Putamen (tissue), 1 donor: ENCODE data around the gene CSMD2.

ENCODE experiments used
- DNase-seq: peaks from one replicate; pipeline ENCODE4 v3.0.0-alpha.2; 2016; ENCODE audit warnings: low spot score

Gene CSMD2

GRCh38 chr1:33818071-33818470 is 347.0 kb downstream of the CSMD2 start:
- no peak for DNase-seq

DNA sequence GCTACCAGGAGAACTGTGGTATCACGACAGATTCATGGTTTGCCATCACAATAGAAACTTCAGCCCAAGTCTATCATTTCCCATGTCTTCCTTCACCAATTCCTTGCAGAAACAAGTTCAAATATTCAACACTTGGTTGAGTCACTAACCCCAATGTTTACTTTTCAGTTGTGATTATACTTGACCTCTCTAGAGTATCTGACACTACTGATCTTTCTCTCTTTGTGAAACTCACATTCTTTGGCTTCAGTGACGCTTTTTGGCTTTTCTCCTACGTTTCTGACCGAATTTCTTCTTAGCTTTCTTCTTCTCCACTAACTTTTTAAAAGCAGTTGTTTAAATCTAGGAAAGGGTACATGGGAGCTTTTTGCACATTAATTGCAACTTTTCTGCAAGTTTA is 350.0 kb downstream of the CSMD2 start:
- no peak for DNase-seq

DNA sequence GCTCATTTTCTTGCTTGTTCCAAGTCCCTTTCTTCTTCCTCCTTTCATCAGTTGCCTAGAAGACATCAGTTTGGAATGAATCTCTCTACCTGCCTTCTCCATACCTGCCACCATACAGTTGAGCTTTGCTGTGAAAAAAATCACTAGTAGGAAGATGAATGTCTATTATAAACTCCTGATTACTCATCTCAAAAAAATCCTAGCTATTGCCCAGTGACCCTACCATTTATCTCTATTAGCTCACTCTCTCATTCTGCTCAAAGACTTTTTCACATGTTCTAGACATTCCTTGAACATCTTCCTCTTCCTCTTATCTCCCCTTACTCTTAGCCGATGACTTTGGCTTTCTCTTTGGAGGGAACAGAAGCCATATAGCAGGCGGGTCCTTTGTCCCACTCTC is 350.9 kb downstream of the CSMD2 start:
- DNase-seq, result no peak

DNA sequence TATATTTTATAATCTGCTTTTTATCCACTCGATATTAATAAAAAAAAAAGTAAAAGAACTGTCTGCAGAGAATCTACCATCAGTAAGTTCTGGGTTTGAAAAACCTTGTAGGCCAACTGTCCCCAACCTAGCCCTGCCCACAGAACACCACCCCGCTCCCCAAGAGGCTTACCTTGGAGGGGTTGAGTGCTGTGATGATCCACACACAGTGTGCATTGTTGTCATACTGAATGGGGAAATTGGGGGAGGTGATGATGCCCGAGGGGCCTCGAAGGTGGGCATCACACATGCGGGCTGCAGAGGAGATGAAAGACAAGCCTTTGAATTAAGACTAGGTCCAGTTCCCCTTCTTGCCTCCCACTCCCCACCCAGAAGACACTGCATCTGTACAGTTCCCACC is 354.5 kb downstream of the CSMD2 start:
- DNase-seq, result no peak

- DNase-seq, result no peak
These were observed 359.0 kb downstream of the CSMD2 start for GRCh38 chr1:33805988-33806387.

DNA sequence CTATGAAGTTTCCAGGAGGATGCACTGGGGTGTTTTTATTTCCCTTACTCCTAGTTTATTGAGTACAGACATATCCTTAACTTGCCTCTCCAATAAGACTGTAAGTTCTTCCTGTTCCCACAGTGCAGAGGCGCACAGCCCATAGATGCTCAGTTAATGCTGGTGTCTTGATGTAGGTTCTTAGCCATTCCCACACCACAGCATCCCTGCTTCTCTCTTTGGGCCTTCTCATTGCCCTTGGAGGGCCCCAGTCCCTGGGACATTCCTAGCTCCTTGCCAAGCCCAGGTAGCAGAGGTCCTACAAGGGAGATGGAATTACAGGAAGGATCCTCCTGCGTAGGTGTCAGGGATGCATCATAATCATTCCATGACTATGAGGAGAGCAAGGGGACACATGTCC is 362.8 kb downstream of the CSMD2 start:
- no peak for DNase-seq

- no peak for DNase-seq
These were observed 367.2 kb downstream of the CSMD2 start for GRCh38 chr1:33797849-33798248.

GRCh38 chr1:33792651-33793050 is 372.4 kb downstream of the CSMD2 start:
- DNase-seq, result no peak

DNA sequence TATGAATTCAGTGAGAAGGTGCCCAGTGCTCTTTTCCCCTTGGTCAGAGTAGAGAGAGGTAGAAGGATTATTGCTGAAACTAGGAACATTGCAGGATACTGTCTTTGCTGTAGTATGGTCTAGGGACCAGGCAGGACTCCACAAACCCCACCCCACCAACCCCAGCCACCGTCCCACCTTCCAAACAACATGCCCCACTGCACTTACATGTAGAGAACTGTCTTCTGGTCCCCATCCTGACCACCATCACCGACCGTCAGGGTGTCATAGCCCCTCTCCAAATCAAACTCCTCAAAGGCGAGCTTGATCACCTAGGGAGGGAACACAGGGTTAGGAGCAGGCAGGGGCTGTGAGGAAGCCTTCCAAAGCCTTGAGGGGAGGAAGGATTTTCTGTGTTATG is 372.8 kb downstream of the CSMD2 start:
- DNase-seq, result no peak

DNA sequence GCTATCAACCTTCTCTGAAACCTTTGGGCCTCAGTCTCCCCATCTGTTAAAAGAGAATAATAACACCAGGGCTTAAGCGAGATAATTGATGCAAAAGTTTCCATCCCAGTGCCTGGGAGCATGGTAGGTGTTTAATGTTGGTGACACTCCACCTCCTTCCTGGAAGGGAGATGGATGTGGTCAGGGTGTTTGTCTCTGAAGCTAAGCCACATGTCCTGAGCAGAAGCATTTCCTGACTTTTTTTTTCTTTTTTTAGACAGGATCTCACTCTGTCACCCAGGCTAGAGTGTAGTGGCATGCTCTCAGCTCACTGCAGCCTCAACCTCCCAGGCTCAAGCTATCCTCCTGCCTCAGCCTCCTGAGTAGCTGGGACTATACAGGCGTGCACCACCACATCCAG is 373.8 kb downstream of the CSMD2 start:
- DNase-seq, result no peak

DNA sequence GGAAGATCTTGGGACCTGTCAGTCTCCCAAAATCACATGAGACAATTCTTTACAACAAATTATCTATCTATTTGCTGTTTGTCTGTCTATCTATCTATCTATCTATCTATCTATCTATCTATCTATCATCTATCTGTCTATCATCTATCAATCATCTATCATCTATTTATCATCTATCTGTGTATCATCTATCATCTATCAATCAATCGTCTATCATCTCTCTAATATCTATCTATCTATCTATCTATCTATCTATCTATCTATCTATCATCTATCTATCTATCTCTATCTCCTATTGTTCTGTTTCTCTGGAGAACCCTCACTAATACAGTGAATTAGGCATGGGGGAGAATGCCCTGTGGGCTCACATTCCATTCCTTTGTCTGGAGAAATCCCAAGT is 374.5 kb downstream of the CSMD2 start:
- no peak for DNase-seq

- DNase-seq, result no peak
These were observed 380.2 kb downstream of the CSMD2 start for GRCh38 chr1:33784876-33785275.

DNA sequence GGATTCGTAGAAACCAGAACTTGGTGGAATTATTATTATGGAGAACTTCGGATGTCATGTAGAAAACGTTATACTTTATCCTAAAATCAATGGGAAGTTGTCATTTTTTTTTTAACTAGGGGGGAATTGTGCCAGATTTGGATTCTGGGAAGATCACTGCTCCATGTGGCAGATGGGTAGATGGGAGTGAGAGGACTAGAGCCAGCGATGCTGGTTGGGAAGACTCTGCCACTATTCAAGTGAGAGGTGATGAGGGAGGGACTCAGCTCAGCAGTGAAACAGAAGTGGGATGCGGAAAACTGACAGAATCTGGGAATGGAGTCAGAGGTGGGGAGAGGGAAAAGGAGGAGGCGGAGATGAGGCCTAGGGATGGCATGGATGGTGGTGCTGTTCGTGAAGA is 382.3 kb downstream of the CSMD2 start:
- no peak for DNase-seq

DNA sequence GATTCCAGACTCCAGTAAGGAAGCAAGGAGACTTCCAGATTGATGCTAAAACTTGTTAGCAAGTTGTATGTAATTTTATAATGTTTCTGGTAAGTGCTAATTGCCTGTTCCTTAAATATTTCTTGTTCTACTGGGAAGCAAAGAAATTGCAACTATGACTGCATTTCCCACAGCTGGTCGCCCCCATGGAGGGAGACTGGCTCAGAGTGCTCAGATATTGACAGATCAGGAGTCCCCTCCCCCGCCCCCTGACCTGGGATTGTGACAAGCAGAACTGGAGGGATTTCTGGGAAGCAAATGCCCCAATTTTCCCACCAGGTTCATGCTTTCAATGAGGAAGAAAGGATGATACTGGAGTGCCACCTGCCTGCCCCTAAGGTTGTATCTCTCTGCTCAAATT is 383.4 kb downstream of the CSMD2 start:
- DNase-seq, result no peak

DNA sequence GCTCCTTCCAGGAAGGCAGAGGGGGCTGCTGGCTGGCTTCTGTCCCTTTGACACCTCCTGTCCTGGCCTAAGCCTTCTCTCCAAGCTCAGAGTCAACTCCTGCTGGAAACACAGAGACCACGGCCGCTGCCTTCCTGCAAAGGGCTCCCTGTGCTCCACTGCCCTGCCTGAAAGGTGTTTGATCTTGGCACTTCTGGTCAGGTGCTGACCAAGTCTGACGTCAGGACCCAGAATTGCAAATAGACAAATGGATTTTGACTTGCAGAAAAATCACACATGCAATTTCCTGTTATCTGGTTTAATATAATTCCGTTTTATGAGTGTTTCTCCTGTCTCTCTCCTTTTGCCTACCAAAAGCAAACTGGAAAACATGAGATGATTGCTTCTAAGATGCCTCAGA is 387.7 kb downstream of the CSMD2 start:
- no peak for DNase-seq

- DNase-seq, result no peak
These were observed 396.2 kb downstream of the CSMD2 start for GRCh38 chr1:33768821-33769220.

DNA sequence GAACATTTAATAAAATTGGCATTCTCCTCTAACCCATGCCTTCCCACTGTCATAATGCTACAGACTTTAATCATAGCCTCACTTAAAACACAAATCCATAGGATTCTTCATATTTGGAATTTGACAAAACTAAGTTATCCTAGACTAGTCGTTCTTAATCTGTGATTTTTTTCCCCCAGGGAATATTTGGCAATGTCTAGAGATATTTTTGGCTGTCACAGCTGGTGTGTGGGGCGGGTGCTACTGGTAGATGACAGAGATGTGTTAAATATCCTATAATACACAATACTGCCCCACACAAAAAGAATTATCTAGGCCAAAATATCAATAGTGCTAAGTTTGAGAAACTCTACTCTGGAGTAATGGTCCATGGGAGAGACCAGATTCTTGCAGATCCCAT is 396.9 kb downstream of the CSMD2 start:
- no peak for DNase-seq

- no peak for DNase-seq
These were observed 400.9 kb downstream of the CSMD2 start for GRCh38 chr1:33764149-33764548.

GRCh38 chr1:33763406-33763805 is 401.6 kb downstream of the CSMD2 start:
- DNase-seq, result no peak

GRCh38 chr1:33762962-33763361 is 402.1 kb downstream of the CSMD2 start:
- DNase-seq, result no peak

GRCh38 chr1:33762109-33762830 is 402.8 kb downstream of the CSMD2 start:
- no peak for DNase-seq

GRCh38 chr1:33758698-33759097 is 406.3 kb downstream of the CSMD2 start:
- no peak for DNase-seq

GRCh38 chr1:33753087-33753856 is 411.8 kb downstream of the CSMD2 start:
- DNase-seq, result no peak

- DNase-seq, result no peak
These were observed 419.1 kb downstream of the CSMD2 start for GRCh38 chr1:33745942-33746341.
